Esophagus muscularis mucosa (tissue), 4 donors: Measurements from ENCODE around the gene HIBADH. TPM values are rescaled to one million over a fixed set of nuclear protein-coding genes. Genes with fewer than 3 reads are reported as not detected.
A peak's percentile ranks its signal among the peaks of the same experiment; 100 is the strongest.

ENCODE experiments used
- DNase-seq: peaks from one replicate; pipeline ENCODE4 v3.0.0-alpha.2; 2017; ENCODE audit errors: extremely low spot score
- H3K27ac ChIP-seq, 4 donors: fragments of 200-600 bp; sonication (generic); replicated peaks in 1 of 4; 1 replicate in 3 of 4; 2 replicates in 1 of 4; pipeline ENCODE4 v1.5.1; 2016 to 2019; ENCODE audit warnings: mild to moderate bottlenecking in 1 of 4
- H3K27me3 ChIP-seq, 4 donors: fragments of 200-600 bp; sonication (generic); one replicate each; pipeline versions ENCODE4 v1.5.1 to v1.6.0; 2016 to 2019
- H3K36me3 ChIP-seq, 4 donors: fragments of 200-600 bp; sonication (generic); one replicate each; pipeline ENCODE4 v1.5.1; 2016 to 2019
- H3K4me1 ChIP-seq, 4 donors: fragments of 200-600 bp; sonication (generic); one replicate each; pipeline ENCODE4 v1.5.1; 2016 to 2019
- H3K4me3 ChIP-seq, 4 donors: fragments of 200-600 bp; sonication (generic); 1 replicate in 2 of 4; 2 replicates in 2 of 4; pipeline ENCODE4 v1.5.1; 2016 to 2019; ENCODE audit warnings: mild to moderate bottlenecking in 4 of 4, moderate library complexity in 1 of 4
- H3K9me3 ChIP-seq, 4 donors: fragments of 200-600 bp; sonication (generic); 1 replicate in 3 of 4; 2 replicates in 1 of 4; pipeline ENCODE4 v1.5.1; 2016 to 2019
- EP300 ChIP-seq: sonication (generic); formaldehyde crosslinking; IDR thresholded peaks from one replicate; pipeline ENCODE4 v1.6.1; 2017; ENCODE audit warnings: antibody characterized with exemption
- POLR2A ChIP-seq: fragments of 450-650 bp; IDR thresholded peaks from one replicate; pipeline ENCODE4 v1.6.1; 2017; ENCODE audit warnings: antibody characterized with exemption, moderate library complexity, mild to moderate bottlenecking, low read depth
- POLR2AphosphoS5 ChIP-seq, 2 donors: sonication (generic); formaldehyde crosslinking; IDR thresholded peaks; one replicate each; pipeline ENCODE4 v1.6.1; 2017; ENCODE audit warnings: antibody characterized with exemption in 2 of 2
- WGBS: methylation state at CpG from one replicate; pipeline ENCODE4 v1.1.5; 2018; 5-methylcytosine and 5-hydroxymethylcytosine counted together
- intact Hi-C: fragments of 100-400 bp; cut with DNase I; formaldehyde crosslinking; loops from one replicate; pipeline ENCODE4 v1.15.1; 2023
- total RNA-seq, 4 donors: library from RNA; depleted of rRNA; stranded (reverse); fragments of >200 nt; gene quantifications; one replicate each; pipeline versions ENCODE4 v1.1.0 to v1.2.1, GENCODE V29; 2016
- TF ChIP-seq, protein P1 (sequence below), 3 experiments: fragments of 200-600 bp in 2 of 3; fragments of 450-650 bp in 1 of 3; sonication (generic) in 2 of 3; IDR thresholded peaks; one replicate each; pipeline ENCODE4 v1.5.1; 2017 to 2019; ENCODE audit warnings: antibody characterized with exemption in 3 of 3, mild to moderate bottlenecking in 2 of 3, moderate library complexity in 1 of 3

Gene HIBADH
- total RNA-seq, 4 donors from 2014 or later = 45.4 to 66.0 (median 52.3) TPM

DNA sequence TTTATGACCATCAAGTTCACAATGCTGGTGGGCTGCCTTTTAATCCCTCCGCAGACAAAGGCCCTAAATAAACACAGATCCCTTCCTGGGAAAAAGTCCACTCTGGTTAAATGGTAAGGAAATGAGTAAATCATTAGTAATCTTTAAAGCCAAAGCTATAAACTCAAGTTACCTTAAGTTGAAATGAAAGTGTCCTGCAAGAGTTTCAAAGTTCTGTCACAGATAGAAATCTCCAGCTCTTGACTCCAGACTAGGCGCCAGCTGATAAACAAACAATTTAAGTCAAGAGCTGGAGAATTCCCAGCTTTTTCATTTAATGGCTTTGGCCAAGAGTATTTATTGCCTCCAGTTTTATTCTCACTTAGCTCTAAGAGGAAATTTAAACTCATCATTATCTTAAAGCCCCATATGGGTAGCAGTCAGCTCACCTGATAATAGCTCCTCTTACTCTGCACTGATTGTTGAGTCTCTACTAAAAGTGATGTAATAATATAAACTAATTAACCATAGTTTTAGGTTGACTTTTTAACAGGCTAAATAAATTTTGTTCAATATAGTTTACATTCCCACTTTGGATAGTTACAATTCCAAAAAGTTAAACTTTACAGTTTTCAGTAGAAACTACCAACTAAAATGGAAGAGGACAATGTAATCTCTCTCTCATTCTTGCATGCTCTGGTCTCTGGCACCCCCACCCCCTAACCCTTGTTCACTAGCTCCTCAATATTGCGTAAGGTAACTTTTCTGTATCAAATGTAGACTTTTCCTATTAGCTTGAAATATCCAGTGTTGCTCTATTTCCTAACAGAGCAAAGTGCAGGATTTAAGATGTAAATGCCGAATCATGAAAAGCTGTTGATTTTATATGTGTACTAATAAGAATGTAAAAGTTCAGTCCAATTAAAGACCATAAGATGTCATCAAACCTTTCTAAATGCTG is 56.1 kb downstream of the HIBADH start:
- Histone ChIP-seq H3K9me3 (no peaks in the 10 kb centered on the region), H3K4me1 (peaks cover 0 to 3% (median 0%) of the 10 kb centered on the region in 4 donors), H3K27me3 (no peaks in the 10 kb centered on the region), H3K36me3 (no peaks in the 10 kb centered on the region), H3K4me3 (no peak overlapping the region), H3K27ac (no peak overlapping the region)
- TF ChIP-seq POLR2AphosphoS5 (IDR thresholded peaks at IDR 0.05) (no peak), EP300 (no peak)
- TF ChIP-seq, protein P1, sequence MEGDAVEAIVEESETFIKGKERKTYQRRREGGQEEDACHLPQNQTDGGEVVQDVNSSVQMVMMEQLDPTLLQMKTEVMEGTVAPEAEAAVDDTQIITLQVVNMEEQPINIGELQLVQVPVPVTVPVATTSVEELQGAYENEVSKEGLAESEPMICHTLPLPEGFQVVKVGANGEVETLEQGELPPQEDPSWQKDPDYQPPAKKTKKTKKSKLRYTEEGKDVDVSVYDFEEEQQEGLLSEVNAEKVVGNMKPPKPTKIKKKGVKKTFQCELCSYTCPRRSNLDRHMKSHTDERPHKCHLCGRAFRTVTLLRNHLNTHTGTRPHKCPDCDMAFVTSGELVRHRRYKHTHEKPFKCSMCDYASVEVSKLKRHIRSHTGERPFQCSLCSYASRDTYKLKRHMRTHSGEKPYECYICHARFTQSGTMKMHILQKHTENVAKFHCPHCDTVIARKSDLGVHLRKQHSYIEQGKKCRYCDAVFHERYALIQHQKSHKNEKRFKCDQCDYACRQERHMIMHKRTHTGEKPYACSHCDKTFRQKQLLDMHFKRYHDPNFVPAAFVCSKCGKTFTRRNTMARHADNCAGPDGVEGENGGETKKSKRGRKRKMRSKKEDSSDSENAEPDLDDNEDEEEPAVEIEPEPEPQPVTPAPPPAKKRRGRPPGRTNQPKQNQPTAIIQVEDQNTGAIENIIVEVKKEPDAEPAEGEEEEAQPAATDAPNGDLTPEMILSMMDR (IDR thresholded peaks at IDR 0.05) = no peak
- WGBS = 93% methylated on average over 4 of the region's 4 CpGs
- intact Hi-C loops = no loop called here
- no peak for DNase-seq

DNA sequence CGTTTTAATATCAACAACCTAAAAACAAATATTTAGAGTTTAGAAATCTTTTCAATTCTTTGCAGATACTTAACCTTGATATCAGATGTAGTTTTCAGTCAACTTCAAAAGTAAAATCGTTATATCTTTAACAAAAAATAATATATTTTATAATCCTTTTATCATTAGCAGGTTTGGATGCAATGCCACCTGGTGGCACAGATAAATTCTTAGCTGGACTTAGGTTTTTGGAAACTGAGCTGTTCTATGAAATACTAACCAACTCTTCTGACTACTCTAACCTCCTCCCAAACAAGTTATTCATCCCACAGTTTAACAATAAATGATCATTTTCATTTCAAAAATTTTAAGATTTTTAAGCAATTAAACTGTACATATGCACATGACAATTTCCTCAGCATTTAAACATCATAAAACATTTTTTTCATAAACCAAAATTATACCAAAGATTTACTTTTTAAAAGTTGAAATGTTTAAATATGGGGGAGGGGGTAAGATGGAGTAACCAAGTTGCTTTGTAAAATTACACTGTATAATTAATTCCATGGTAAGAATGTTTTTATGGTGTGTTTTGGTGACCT is 56.9 kb downstream of the HIBADH start:
- H3K27me3 ChIP-seq = no peaks in the 10 kb centered on the region
- H3K4me3 ChIP-seq = no peak overlapping the region
- no peaks in the 10 kb centered on the region for H3K9me3 ChIP-seq
- no peaks in the 10 kb centered on the region for H3K36me3 ChIP-seq
- intact Hi-C loops = no loop called here
- DNase-seq = no peak
- no peak overlapping the region for H3K27ac ChIP-seq
- WGBS = 46% methylated on average over 2 of the region's 2 CpGs
- TF ChIP-seq POLR2A = no peak
- TF ChIP-seq, protein P1 (IDR thresholded peaks at IDR 0.05) = peak in 2 of 3 experiments; percentile 28 to 32
- H3K4me1 ChIP-seq = peaks cover 0 to 3% (median 0%) of the 10 kb centered on the region in 4 donors

DNA sequence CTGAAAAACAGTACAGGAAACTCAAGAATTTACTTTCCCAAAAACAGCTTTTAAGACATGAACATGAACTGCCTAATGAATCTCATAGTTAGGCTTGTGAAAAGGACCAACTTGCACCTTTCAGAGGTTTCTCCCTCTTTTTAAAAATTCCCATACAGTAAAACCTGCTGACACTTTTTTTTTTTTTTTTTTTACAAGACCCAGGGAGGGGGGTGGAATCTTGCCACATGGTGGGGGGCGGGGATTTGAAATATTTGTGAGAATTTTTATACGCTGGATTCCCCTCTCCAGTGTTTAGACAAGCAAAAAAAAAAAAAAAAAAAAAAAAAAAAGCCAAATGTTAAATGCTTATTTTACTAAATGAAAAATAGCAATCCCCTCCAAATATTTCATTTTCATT is 57.4 kb downstream of the HIBADH start:
- no peak for DNase-seq
- Histone ChIP-seq H3K27ac (no peak overlapping the region), H3K4me1 (peaks cover 0 to 3% (median 0%) of the 10 kb centered on the region in 4 donors), H3K36me3 (no peaks in the 10 kb centered on the region), H3K9me3 (no peaks in the 10 kb centered on the region), H3K4me3 (no peak overlapping the region), H3K27me3 (no peaks in the 10 kb centered on the region)
- intact Hi-C loops = no loop called here
- TF ChIP-seq, protein P1 (IDR thresholded peaks at IDR 0.05) = no peak
- no peak for TF ChIP-seq POLR2AphosphoS5 (IDR thresholded peaks at IDR 0.05)
- TF ChIP-seq EP300 = no peak
- no peak for TF ChIP-seq POLR2A
- 94% methylated on average over 2 of the region's 2 CpGs for WGBS

DNA sequence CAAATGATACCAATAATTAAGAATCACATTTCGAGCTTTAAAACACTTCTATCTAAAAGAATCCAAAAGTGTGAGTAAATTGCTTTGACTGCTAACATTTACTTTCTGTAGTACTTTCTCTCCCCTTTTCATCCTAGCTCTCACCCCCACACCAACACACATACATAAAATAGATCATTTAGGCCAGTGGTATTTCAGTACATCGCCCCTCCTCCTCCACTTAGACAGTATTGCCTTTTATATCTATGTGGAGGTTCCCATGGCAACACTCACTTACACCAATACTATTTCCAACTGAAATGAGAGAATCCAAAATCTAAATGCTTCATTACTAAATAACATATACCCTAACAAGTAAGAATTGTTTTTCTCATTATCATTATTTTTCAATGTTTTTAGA is 58.9 kb downstream of the HIBADH start:
- intact Hi-C loops = no loop called here

DNA sequence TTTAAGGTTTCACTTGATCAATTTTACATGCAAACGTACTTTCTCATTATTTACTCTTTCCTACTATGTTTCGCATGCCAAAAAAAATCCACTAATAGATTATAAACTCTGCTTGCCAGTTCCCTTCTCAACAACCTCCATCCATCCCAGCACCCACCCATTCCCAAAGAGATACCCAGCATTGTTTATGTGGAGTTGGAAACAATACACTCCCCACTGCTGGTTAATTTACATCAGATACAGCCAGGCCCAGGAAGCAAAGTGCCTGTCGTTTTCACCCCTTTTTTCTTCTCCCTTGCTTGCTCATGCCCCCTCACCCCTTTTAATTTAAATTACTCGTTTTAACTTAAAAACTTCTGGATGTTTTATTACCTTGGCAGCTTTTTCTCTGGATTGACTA is 59.9 kb downstream of the HIBADH start:
- Histone ChIP-seq H3K4me3 (no peak overlapping the region), H3K36me3 (peaks cover 0 to under 1% (median 0%) of the 10 kb centered on the region in 4 donors), H3K27ac (no peak overlapping the region), H3K27me3 (no peaks in the 10 kb centered on the region), H3K4me1 (peaks cover 0 to 3% (median 0%) of the 10 kb centered on the region in 4 donors), H3K9me3 (no peaks in the 10 kb centered on the region)
- WGBS = 73% methylated on average over 4 of the region's 4 CpGs
- no peak for DNase-seq
- intact Hi-C loops = no loop called here
- TF ChIP-seq EP300 (no peak), POLR2AphosphoS5 (IDR thresholded peaks at IDR 0.05) (no peak), POLR2A (no peak)
- TF ChIP-seq, protein P1 (IDR thresholded peaks at IDR 0.05) = no peak

More for the DNA sequence above, 58.9 kb downstream of the HIBADH start:
- H3K9me3 ChIP-seq = no peaks in the 10 kb centered on the region
- H3K4me3 ChIP-seq = no peak overlapping the region
- no peak overlapping the region for H3K27ac ChIP-seq
- H3K4me1 ChIP-seq = peaks cover 0 to 3% (median 0%) of the 10 kb centered on the region in 4 donors
- no peak for DNase-seq
- no peaks in the 10 kb centered on the region for H3K36me3 ChIP-seq
- no peaks in the 10 kb centered on the region for H3K27me3 ChIP-seq
- WGBS = 93% methylated on average over 2 of the region's 2 CpGs
- TF ChIP-seq EP300 = no peak
